IMR-90 (cell line): ENCODE results near the gene CDKAL1. TPM values are rescaled to one million over a fixed set of nuclear protein-coding genes. Genes with fewer than 3 reads are reported as not detected.
"Not testable (repeated sequence)": the region's sequence is repeated elsewhere in the genome, so short reads cannot be mapped to it uniquely, and the experiment has no call there.

Source experiments
- ATAC-seq: fragments of 200-7000 bp; cut with Tn5 transposase; 2 replicates; pipeline ENCODE4 v1.9.1; 2020; ENCODE audit warnings: low read depth, mild to moderate bottlenecking, moderate library complexity
- BruUV-seq: library from RNA; stranded (reverse); fragments of 400-500 nt; replicated peaks from 2 replicates; lab custom pipeline; 2021; lab: Mats Ljungman, UMichigan
- CTCF ChIA-PET: fragments of 300-600 bp; formaldehyde crosslinking; extraction: SDS; loops from one replicate; lab custom pipeline; 2021; ENCODE audit warnings: antibody characterized with exemption; lab: Yijun Ruan, JAX
- POLR2A ChIA-PET: fragments of 300-600 bp; sonication (Branson Sonifier 250); formaldehyde crosslinking; loops from one replicate; lab custom pipeline; 2022; ENCODE audit warnings: antibody characterized with exemption; ENCODE audit not compliant: unreplicated experiment; lab: Charles Lee
- DNase-seq: peaks from one replicate; pipeline ENCODE4 v3.0.0; 2013
- H2AFZ ChIP-seq: replicated peaks from 2 replicates; pipeline ENCODE3; 2013; ENCODE audit warnings: low read length, mild to moderate bottlenecking; ENCODE audit not compliant: poor library complexity
- H2AK5ac ChIP-seq: 2 replicates; pipeline ENCODE4 v1.6.1; 2013; ENCODE audit warnings: low read depth, low read length, inconsistent platforms
- H2AK9ac ChIP-seq: replicated peaks from 2 replicates; pipeline ENCODE3; 2013; ENCODE audit warnings: mild to moderate bottlenecking, low read depth, low read length, moderate library complexity; ENCODE audit not compliant: poor library complexity
- H2BK120ac ChIP-seq: 2 replicates; pipeline ENCODE4 v1.6.1; 2013; ENCODE audit warnings: low read depth, low read length, inconsistent platforms
- H2BK15ac ChIP-seq: 3 replicates; pipeline ENCODE4 v1.6.1; 2013; ENCODE audit warnings: low read depth, low read length, inconsistent platforms
- H2BK20ac ChIP-seq: 2 replicates; pipeline ENCODE4 v1.6.1; 2013; ENCODE audit warnings: low read depth, mild to moderate bottlenecking, inconsistent platforms, low read length, moderate library complexity
- H2BK5ac ChIP-seq: 2 replicates; pipeline ENCODE4 v1.6.1; 2013; ENCODE audit warnings: mild to moderate bottlenecking, low read depth, low read length, inconsistent platforms; ENCODE audit not compliant: poor library complexity, severe bottlenecking
- H3K14ac ChIP-seq: replicated peaks from 2 replicates; pipeline ENCODE4 v1.6.1; 2013; ENCODE audit warnings: low read depth, low read length, inconsistent platforms
- H3K18ac ChIP-seq: 2 replicates; pipeline ENCODE4 v1.6.1; 2013; ENCODE audit warnings: low read depth, low read length, control low read depth
- H3K23ac ChIP-seq: 2 replicates; pipeline ENCODE4 v1.6.1; 2013; ENCODE audit warnings: low read depth, low read length, inconsistent platforms
- H3K27ac ChIP-seq: 2 replicates; pipeline ENCODE4 v1.5.1; 2013; ENCODE audit warnings: mild to moderate bottlenecking, control low read depth, low read length; ENCODE audit not compliant: insufficient read depth
- H3K27me3 ChIP-seq: 2 replicates; pipeline ENCODE4 v1.6.1; 2013; ENCODE audit warnings: low read length; ENCODE audit not compliant: control insufficient read depth, insufficient read depth
- H3K36me3 ChIP-seq: 2 replicates; pipeline ENCODE4 v1.6.1; 2013; ENCODE audit warnings: low read length, mixed read lengths; ENCODE audit not compliant: control insufficient read depth, insufficient read depth
- H3K4ac ChIP-seq: 2 replicates; pipeline ENCODE4 v1.6.1; 2013; ENCODE audit warnings: low read depth, low read length, inconsistent platforms
- H3K4me1 ChIP-seq: 2 replicates; pipeline ENCODE4 v1.6.1; 2013; ENCODE audit warnings: low read length, mixed read lengths; ENCODE audit not compliant: control insufficient read depth, insufficient read depth
- H3K4me2 ChIP-seq: 2 replicates; pipeline ENCODE4 v1.6.1; 2013; ENCODE audit warnings: low read depth, mild to moderate bottlenecking, control low read depth, low read length, moderate library complexity
- H3K4me3 ChIP-seq: 2 replicates; pipeline ENCODE4 v1.5.1; 2013; ENCODE audit warnings: low read depth, mild to moderate bottlenecking, control low read depth, low read length, moderate library complexity; ENCODE audit not compliant: insufficient read depth
- H3K56ac ChIP-seq: 2 replicates; pipeline ENCODE4 v1.6.1; 2013; ENCODE audit warnings: low read length, inconsistent platforms; ENCODE audit not compliant: insufficient read depth; ENCODE audit errors: extremely low read depth
- H3K79me1 ChIP-seq, 2 experiments: 2 replicates each; pipeline ENCODE4 v1.6.1; 2013; ENCODE audit warnings: low read length in 2 of 2, inconsistent platforms in 1 of 2, low read depth in 1 of 2
- H3K9ac ChIP-seq: 2 replicates; pipeline ENCODE4 v1.6.1; 2013; ENCODE audit warnings: low read depth, low read length, control low read depth
- H3K9me1 ChIP-seq: 2 replicates; pipeline ENCODE4 v1.6.1; 2013; ENCODE audit warnings: low read length, inconsistent platforms; ENCODE audit not compliant: insufficient read depth
- H3K9me3 ChIP-seq: 2 replicates; pipeline ENCODE4 v1.6.1; 2013; ENCODE audit warnings: low read length; ENCODE audit not compliant: control insufficient read depth, insufficient read depth
- H4K20me1 ChIP-seq: 2 replicates; pipeline ENCODE4 v1.6.1; 2013; ENCODE audit warnings: low read length, inconsistent platforms; ENCODE audit not compliant: insufficient read depth
- H4K5ac ChIP-seq: 2 replicates; pipeline ENCODE4 v1.6.1; 2013; ENCODE audit warnings: mild to moderate bottlenecking, low read depth, low read length, control low read depth
- H4K8ac ChIP-seq, 2 experiments: 2 replicates each; pipeline ENCODE4 v1.6.1; 2013; ENCODE audit warnings: low read depth in 2 of 2, low read length in 2 of 2, control low read depth in 1 of 2, inconsistent platforms in 1 of 2
- H4K91ac ChIP-seq: 2 replicates; pipeline ENCODE4 v1.6.1; 2013; ENCODE audit warnings: low read depth, low read length, inconsistent platforms; ENCODE audit not compliant: insufficient read depth
- WGBS, 2 experiments: methylation state at CpG; one replicate each; pipeline versions ENCODE4 v1.1.5 to v1.1.7; 2013; ENCODE audit warnings: missing lambda C conversion rate in 2 of 2; ENCODE audit not compliant: insufficient read length in 1 of 2; ENCODE audit errors: extremely low coverage in 2 of 2; 5-methylcytosine and 5-hydroxymethylcytosine counted together
- dilution Hi-C: fragments of 300-500 bp; cut with HindIII; formaldehyde crosslinking; loops from one replicate; pipeline ENCODE4 v1.14.3; 2018; ENCODE audit warnings: low sequenced_read_pairs; ENCODE audit not compliant: unreplicated experiment
- in situ Hi-C: fragments of 300-500 bp; cut with MboI; formaldehyde crosslinking; loops from 3 replicates; pipeline ENCODE4 v1.14.3; 2019; ENCODE audit warnings: low sequenced_read_pairs, inconsistent platforms, mixed read lengths
- intact Hi-C: fragments of 100-400 bp; cut with micrococcal nuclease; formaldehyde crosslinking; loops from 2 replicates; pipeline ENCODE4 v1.10.0; 2022
- polyA plus RNA-seq, 3 experiments: library from polyadenylated mRNA; depleted of rRNA; stranded (reverse); fragments of >200 nt; gene quantifications; 2 replicates each; pipeline ENCODE4 v1.2.3, GENCODE V29; 2012; ENCODE audit warnings: low replicate concordance in 1 of 3
- total RNA-seq: library from RNA; depleted of rRNA; stranded (reverse); fragments of >200 nt; gene quantifications from 2 replicates; pipeline ENCODE4 v1.2.3, GENCODE V29; 2012

Gene CDKAL1
- total and polyA plus RNA-seq, 2 of the 4 experiments (the other 2 are of a cell fraction): 3.7 to 13.1 TPM

DNA sequence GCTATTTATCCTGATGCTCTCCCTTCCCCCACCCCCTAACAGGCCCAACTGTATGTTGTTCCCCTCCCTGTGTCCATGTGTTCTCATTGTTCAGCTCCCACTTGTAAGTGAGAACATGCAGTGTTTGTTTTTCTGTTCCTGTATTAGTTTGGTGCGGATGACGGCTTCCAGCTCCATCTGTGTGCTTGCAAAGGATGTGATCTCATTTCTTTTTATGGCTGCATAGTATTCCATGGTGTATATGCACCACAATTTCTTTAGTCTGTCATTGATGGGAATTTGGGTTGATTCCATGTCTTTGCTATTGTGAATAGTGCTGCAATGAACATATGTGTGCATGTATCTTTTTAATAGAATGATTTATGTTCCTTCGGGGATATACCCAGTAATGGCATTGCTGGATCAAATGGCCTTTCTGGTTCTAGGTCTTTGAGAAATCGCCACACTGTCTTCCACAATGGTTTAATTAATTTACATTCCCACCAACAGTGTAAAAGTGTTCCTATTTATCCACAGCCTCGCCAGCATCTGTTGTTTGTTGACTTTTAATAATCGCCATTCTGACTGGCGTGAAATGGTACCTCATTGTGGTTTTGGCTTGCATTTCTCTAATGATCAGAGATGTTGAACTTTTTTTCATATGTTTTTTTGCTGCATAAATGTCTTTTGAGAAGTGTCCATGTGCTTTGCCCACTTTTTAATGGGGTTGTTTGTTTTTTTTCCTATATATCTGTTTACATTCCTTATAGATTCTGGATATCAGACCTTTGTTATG lies 115.6 kb downstream of the CDKAL1 start:
- H2BK5ac ChIP-seq, H2BK20ac ChIP-seq, H3K9me3 ChIP-seq, H2BK120ac ChIP-seq, H3K4ac ChIP-seq, H3K4me3 ChIP-seq, DNase-seq, intact Hi-C loops, H3K18ac ChIP-seq, H3K27me3 ChIP-seq, H3K23ac ChIP-seq, H3K14ac ChIP-seq, POLR2A ChIA-PET, H4K5ac ChIP-seq, H4K91ac ChIP-seq, H2AFZ ChIP-seq, H3K4me1 ChIP-seq, ATAC-seq, H3K9ac ChIP-seq, in situ Hi-C loops, H3K36me3 ChIP-seq, dilution Hi-C loops, H3K27ac ChIP-seq, H4K20me1 ChIP-seq, BruUV-seq, H4K8ac ChIP-seq, H2BK15ac ChIP-seq, H3K4me2 ChIP-seq, H2AK9ac ChIP-seq, H3K79me1 ChIP-seq, H3K56ac ChIP-seq, H2AK5ac ChIP-seq, H3K9me1 ChIP-seq: not testable (repeated sequence)
- CTCF ChIA-PET: interaction anchor here (1.3 kb wide), 1 partner anchor 15 kb away, joined by 3 read pairs; no protein-coding TSS in a partner anchor
- 100% methylated on average over 2 of the region's 7 CpGs; no CpG with 5 or more reads in 1 of the 2 experiments for WGBS, 2 experiments
